ENCODE results near the gene SKIC3.

- TF ChIP-seq CTCF (IDR thresholded peaks at IDR 0.05; ENCODE audit: low read depth, low read length) (no peak), EZH2phosphoT487 (IDR thresholded peaks at IDR 0.05; ENCODE audit: low read depth) (no peak)
These were observed 43.2 kb downstream of the SKIC3 start for GRCh38 chr5:95511606-95512005.

All from OCI-LY3 (cell line).